BE2C (cell line): ENCODE measurements around the gene SLC35F3.

Experiments
- DNase-seq: peaks from one replicate; pipeline ENCODE4 v3.0.0-alpha.2; 2020
- H3K27me3 ChIP-seq: fragments of 250-450 bp; sonication (Bioruptor Pico); 2 replicates; pipeline ENCODE4 v1.5.1; 2020; ENCODE audit warnings: mild to moderate bottlenecking
- H3K36me3 ChIP-seq: fragments of 250-450 bp; sonication (Bioruptor Pico); 2 replicates; pipeline ENCODE4 v1.5.1; 2020; ENCODE audit warnings: mild to moderate bottlenecking
- H3K4me1 ChIP-seq: fragments of 250-450 bp; sonication (Bioruptor Pico); 2 replicates; pipeline ENCODE4 v1.5.1; 2020
- H3K4me3 ChIP-seq: 2 replicates; pipeline ENCODE4 v1.5.1; 2011; ENCODE audit warnings: low read depth, low read length
- H3K9me3 ChIP-seq: fragments of 250-450 bp; sonication (Bioruptor Pico); 2 replicates; pipeline ENCODE4 v1.5.1; 2020
- TF ChIP-seq, protein P1 (sequence below): IDR thresholded peaks from 2 replicates; pipeline ENCODE4 v1.5.1; 2012; ENCODE audit warnings: mild to moderate bottlenecking, low read depth, low read length

The SLC35F3 gene

DNA sequence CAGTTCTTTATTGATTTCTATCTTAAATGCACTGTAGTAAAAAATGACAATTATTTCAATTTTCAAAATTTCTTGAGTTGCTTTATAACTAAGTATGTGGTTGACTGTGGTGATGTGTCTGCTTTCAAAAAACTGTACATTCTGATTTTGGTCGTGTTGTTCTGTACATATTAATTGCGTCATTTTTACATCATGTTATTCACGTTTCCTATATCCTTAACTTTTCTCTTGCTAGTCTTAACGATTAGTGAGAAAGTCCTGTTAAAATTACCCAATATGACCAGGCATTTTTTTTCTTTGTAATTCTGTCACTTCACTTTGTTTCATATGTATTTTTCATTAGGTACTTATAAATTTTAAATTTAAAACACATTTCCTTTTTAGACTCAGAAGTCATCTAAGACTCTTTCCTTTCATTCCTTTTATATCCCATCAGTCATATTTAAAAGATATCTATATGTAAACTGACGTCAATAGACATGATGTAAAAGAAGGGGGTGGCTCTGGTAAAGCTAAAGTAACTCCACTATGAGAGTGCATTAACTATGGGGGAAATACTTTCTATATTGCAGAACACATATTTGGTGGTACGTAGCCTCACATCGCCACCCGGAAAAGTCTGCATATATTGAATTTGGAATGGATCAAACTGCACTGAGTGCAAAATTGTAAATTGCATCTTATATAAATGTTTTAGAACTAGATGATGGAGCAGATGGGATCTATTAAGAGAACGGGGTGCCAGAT is 467.7 kb downstream of the SLC35F3 start:
- Histone ChIP-seq H3K4me1 (no peaks in the 10 kb centered on the region; the same call in 1 of the 2 replicates), H3K9me3 (no peaks in the 10 kb centered on the region), H3K27me3 (no peaks in the 10 kb centered on the region), H3K4me3 (peak overlapping the region; percentile 99), H3K36me3 (peaks cover 26% of the 10 kb centered on the region)
- no peak for DNase-seq
- TF ChIP-seq, protein P1, sequence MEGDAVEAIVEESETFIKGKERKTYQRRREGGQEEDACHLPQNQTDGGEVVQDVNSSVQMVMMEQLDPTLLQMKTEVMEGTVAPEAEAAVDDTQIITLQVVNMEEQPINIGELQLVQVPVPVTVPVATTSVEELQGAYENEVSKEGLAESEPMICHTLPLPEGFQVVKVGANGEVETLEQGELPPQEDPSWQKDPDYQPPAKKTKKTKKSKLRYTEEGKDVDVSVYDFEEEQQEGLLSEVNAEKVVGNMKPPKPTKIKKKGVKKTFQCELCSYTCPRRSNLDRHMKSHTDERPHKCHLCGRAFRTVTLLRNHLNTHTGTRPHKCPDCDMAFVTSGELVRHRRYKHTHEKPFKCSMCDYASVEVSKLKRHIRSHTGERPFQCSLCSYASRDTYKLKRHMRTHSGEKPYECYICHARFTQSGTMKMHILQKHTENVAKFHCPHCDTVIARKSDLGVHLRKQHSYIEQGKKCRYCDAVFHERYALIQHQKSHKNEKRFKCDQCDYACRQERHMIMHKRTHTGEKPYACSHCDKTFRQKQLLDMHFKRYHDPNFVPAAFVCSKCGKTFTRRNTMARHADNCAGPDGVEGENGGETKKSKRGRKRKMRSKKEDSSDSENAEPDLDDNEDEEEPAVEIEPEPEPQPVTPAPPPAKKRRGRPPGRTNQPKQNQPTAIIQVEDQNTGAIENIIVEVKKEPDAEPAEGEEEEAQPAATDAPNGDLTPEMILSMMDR = no peak

- Histone ChIP-seq H3K4me1 (no peaks in the 10 kb centered on the region; the same call in 1 of the 2 replicates), H3K27me3 (no peaks in the 10 kb centered on the region), H3K9me3 (no peaks in the 10 kb centered on the region), H3K4me3 (peak within 1 kb of the TSS; percentile 99), H3K36me3 (peaks cover 38% of the 10 kb centered on the region)
- peak; percentile 92 for DNase-seq
- TF ChIP-seq, protein P1 = no peak
Observed at GRCh38 chr1:234373064-234373958, 468.8 kb downstream of the SLC35F3 start, which contains the start of gene COA6. Gene COA6, plus strand, starts transcription at chr1:234373456. Its CDS starts 11 bp downstream, at chr1:234373467.

DNA sequence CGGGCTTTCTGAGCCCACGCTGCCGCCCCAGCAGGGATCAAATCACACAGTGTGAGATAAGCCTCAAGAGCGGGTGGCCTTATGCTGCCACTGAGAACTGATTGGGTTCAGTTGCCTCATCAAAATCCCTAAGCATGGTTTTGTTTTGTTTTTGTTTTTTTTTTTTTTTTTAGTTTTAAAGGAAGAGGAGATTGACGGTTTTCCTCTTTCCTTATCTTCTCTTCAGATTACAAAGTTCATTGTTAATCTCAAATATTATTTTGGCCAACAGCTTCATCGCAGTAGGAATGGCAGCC is 469.4 kb downstream of the SLC35F3 start:
- TF ChIP-seq, protein P1 = no peak
- no peak for DNase-seq
- no peaks in the 10 kb centered on the region; the same call in 1 of the 2 replicates for H3K4me1 ChIP-seq
- H3K36me3 ChIP-seq = peaks cover 40% of the 10 kb centered on the region
- H3K27me3 ChIP-seq = no peaks in the 10 kb centered on the region
- H3K9me3 ChIP-seq = no peaks in the 10 kb centered on the region
- H3K4me3 ChIP-seq = peak overlapping the region; percentile 99
